OCI-LY3 (cell line): ENCODE measurements around the gene FXR2.

Experiments used
- H2AFZ ChIP-seq: fragments of 200-600, 300-600 bp; shearing (Covaris generic); 2 replicates; pipeline ENCODE4 v1.6.0; 2014; ENCODE audit warnings: antibody characterized with exemption, low read depth, low read length
- H3K27ac ChIP-seq: fragments of 200-600, 300-600 bp; sonication (generic); 2 replicates; pipeline ENCODE4 v1.5.1; 2014; ENCODE audit warnings: mild to moderate bottlenecking, low read length, moderate library complexity, mixed read lengths
- H3K27me3 ChIP-seq: fragments of 200-600, 300-600 bp; sonication (generic); 2 replicates; pipeline ENCODE4 v1.6.1; 2014; ENCODE audit warnings: low read depth, low read length, mixed read lengths
- H3K36me3 ChIP-seq: fragments of 200-600, 300-600 bp; sonication (generic); replicated peaks from 2 replicates; pipeline ENCODE3; 2014; ENCODE audit warnings: low read depth, low read length, mixed read lengths
- H3K4me1 ChIP-seq: fragments of 300-600, 200-600 bp; sonication (generic); 2 replicates; pipeline ENCODE4 v1.6.1; 2014; ENCODE audit warnings: low read length, mixed read lengths
- H3K4me2 ChIP-seq: fragments of 200-600, 300-600 bp; sonication (generic); 2 replicates; pipeline ENCODE4 v1.6.1; 2014; ENCODE audit warnings: low read length, mixed read lengths
- H3K4me3 ChIP-seq: fragments of 300-600, 200-600 bp; sonication (generic); 2 replicates; pipeline ENCODE4 v1.5.1; 2014; ENCODE audit warnings: antibody characterized with exemption, mild to moderate bottlenecking, low read length, moderate library complexity
- H3K79me2 ChIP-seq: fragments of 300-600, 200-600 bp; shearing (Covaris generic); 2 replicates; pipeline ENCODE4 v1.6.1; 2014; ENCODE audit warnings: mild to moderate bottlenecking, low read length, mixed read lengths
- H3K9ac ChIP-seq: fragments of 300-600, 200-600 bp; shearing (Covaris generic); 2 replicates; pipeline ENCODE4 v1.6.0; 2014; ENCODE audit warnings: mild to moderate bottlenecking, low read length, moderate library complexity
- H3K9me3 ChIP-seq: fragments of 200-600, 300-600 bp; shearing (Covaris generic); 2 replicates; pipeline ENCODE4 v1.6.1; 2014; ENCODE audit warnings: low read length, mixed read lengths; ENCODE audit not compliant: insufficient read depth
- H4K20me1 ChIP-seq: fragments of 200-600, 300-600 bp; sonication (generic); 2 replicates; pipeline ENCODE4 v1.6.1; 2016; ENCODE audit warnings: low read length, mixed read lengths; ENCODE audit not compliant: insufficient read depth
- CTCF ChIP-seq: fragments of 200-600, 300-600 bp; sonication (generic); IDR thresholded peaks from 2 replicates; pipeline ENCODE4 v1.5.1; 2014; ENCODE audit warnings: antibody characterized with exemption, low read length, low read depth
- EZH2phosphoT487 ChIP-seq: fragments of 200-600 bp; shearing (Covaris generic); IDR thresholded peaks from 2 replicates; pipeline ENCODE4 v1.6.1; 2018; ENCODE audit warnings: antibody characterized with exemption, mixed run types, low read depth

The FXR2 gene

DNA sequence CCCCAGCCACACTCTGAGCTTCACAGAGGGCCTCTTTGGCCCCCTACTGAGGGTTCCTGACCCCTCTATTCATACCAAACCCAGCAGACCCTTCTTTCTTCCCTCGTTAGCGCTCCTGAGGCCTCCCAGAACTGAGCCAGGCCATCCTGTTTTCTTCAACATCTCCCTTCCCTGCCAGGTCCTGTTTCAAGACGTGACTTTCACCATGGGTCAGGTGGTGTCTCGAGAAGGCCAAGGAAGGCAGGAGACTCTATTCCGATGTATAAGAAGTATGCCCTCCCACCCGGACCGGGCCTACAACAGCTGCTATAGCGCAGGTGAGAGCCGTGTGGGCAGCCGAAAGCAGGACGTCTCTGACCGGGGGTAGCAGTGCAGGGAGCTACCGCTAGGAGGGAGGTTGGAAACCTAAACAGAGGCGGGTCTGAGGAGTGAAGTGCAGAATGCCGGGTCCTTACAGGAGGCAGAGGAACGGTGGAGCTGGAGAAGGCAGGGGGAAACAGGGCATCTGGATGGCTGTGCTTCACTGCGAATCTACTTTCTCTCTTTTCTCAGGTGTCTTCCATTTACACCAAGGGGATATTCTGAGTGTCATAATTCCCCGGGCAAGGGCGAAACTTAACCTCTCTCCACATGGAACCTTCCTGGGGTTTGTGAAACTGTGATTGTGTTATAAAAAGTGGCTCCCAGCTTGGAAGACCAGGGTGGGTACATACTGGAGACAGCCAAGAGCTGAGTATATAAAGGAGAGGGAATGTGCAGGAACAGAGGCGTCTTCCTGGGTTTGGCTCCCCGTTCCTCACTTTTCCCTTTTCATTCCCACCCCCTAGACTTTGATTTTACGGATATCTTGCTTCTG lies 54.3 kb downstream of the FXR2 start:
- H3K4me3 ChIP-seq, result peak overlapping the region; percentile 90
- H3K27me3 ChIP-seq, result no peaks in the 10 kb centered on the region
- TF ChIP-seq CTCF (peak; percentile 33), EZH2phosphoT487 (no peak)
- no peak overlapping the region for H2AFZ ChIP-seq
- H3K79me2 ChIP-seq, result peaks cover 42% of the 10 kb centered on the region
- H3K9ac ChIP-seq, result peak overlapping the region; percentile 55
- H3K9me3 ChIP-seq, result no peaks in the 10 kb centered on the region
- peaks cover 8% of the 10 kb centered on the region for H3K36me3 ChIP-seq
- H3K27ac ChIP-seq, result peak overlapping the region; percentile 31
- peak overlapping the region; percentile 100 for H3K4me2 ChIP-seq
- H3K4me1 ChIP-seq, result peaks cover 42% of the 10 kb centered on the region
- no peaks in the 10 kb centered on the region for H4K20me1 ChIP-seq

GRCh38 chr17:7559320-7560171 lies 55.2 kb downstream of the FXR2 start:
- Histone ChIP-seq H3K4me1 (peaks cover 42% of the 10 kb centered on the region), H4K20me1 (no peaks in the 10 kb centered on the region), H3K36me3 (peaks cover 4% of the 10 kb centered on the region), H3K27me3 (no peaks in the 10 kb centered on the region), H3K9me3 (no peaks in the 10 kb centered on the region), H3K4me2 (peak overlapping the region; percentile 100), H3K79me2 (peaks cover 33% of the 10 kb centered on the region), H2AFZ (no peak overlapping the region), H3K4me3 (peak overlapping the region; percentile 93), H3K27ac (peak overlapping the region; percentile 82), H3K9ac (peak overlapping the region; percentile 98)
- TF ChIP-seq CTCF, result no peak
- TF ChIP-seq EZH2phosphoT487, result no peak

- TF ChIP-seq CTCF, result no peak
- TF ChIP-seq EZH2phosphoT487, result no peak
- H3K27ac ChIP-seq, result peak within 1 kb of the TSS; percentile 82
- H3K36me3 ChIP-seq, result no peaks in the 10 kb centered on the region
- no peak within 1 kb of the TSS; the same call in 1 of the 2 replicates for H2AFZ ChIP-seq
- H3K4me3 ChIP-seq, result peak within 1 kb of the TSS; percentile 93
- no peaks in the 10 kb centered on the region for H4K20me1 ChIP-seq
- H3K9ac ChIP-seq, result peak within 1 kb of the TSS; percentile 98
- no peaks in the 10 kb centered on the region for H3K27me3 ChIP-seq
- H3K4me2 ChIP-seq, result peak within 1 kb of the TSS; percentile 100
- no peaks in the 10 kb centered on the region for H3K9me3 ChIP-seq
- peaks cover 45% of the 10 kb centered on the region for H3K4me1 ChIP-seq
- peaks cover 25% of the 10 kb centered on the region for H3K79me2 ChIP-seq
Observed at GRCh38 chr17:7558544-7559319, 56.0 kb downstream of the FXR2 start, which contains the start of gene TNFSF13. TNFSF13 (plus strand) TSS chr17:7558750; CDS start chr17:7559040, 290 bp downstream.
